NT2/D1 (cell line): ENCODE data around the gene RCAN2.

Source experiments
- DNase-seq: peaks from one replicate; pipeline ENCODE4 v3.0.0-alpha.2; 2011; ENCODE audit warnings: low read depth, low spot score
- H3K27me3 ChIP-seq: 2 replicates; pipeline ENCODE4 v1.6.0; 2011; ENCODE audit warnings: mild to moderate bottlenecking; ENCODE audit not compliant: insufficient read length, insufficient read depth
- H3K36me3 ChIP-seq: 2 replicates; pipeline ENCODE4 v1.6.1; 2011; ENCODE audit warnings: mild to moderate bottlenecking, low read length, mixed read lengths; ENCODE audit not compliant: insufficient read depth, insufficient read length
- H3K4me1 ChIP-seq: 2 replicates; pipeline ENCODE4 v1.5.1; 2011; ENCODE audit not compliant: insufficient read depth, insufficient read length
- H3K4me3 ChIP-seq: 2 replicates; pipeline ENCODE4 v1.5.1; 2011; ENCODE audit warnings: low read depth; ENCODE audit not compliant: insufficient read length
- H3K9ac ChIP-seq: 2 replicates; pipeline ENCODE4 v1.6.0; 2011; ENCODE audit warnings: low read depth; ENCODE audit not compliant: insufficient read length
- H3K9me3 ChIP-seq: 2 replicates; pipeline ENCODE4 v1.5.1; 2011; ENCODE audit warnings: mild to moderate bottlenecking, low read length; ENCODE audit not compliant: insufficient read depth
- SUZ12 ChIP-seq: IDR thresholded peaks from 2 replicates; pipeline ENCODE4 v1.6.1; 2011; ENCODE audit not compliant: insufficient read length, insufficient read depth; ENCODE audit errors: extremely low read depth
- YY1 ChIP-seq: IDR thresholded peaks from 2 replicates; pipeline ENCODE4 v1.6.1; 2011; ENCODE audit not compliant: insufficient read length, insufficient read depth
- ZNF274 ChIP-seq: IDR thresholded peaks from 2 replicates; pipeline ENCODE4 v1.6.1; 2011; ENCODE audit warnings: mild to moderate bottlenecking, low read depth, low read length

The RCAN2 gene

DNA sequence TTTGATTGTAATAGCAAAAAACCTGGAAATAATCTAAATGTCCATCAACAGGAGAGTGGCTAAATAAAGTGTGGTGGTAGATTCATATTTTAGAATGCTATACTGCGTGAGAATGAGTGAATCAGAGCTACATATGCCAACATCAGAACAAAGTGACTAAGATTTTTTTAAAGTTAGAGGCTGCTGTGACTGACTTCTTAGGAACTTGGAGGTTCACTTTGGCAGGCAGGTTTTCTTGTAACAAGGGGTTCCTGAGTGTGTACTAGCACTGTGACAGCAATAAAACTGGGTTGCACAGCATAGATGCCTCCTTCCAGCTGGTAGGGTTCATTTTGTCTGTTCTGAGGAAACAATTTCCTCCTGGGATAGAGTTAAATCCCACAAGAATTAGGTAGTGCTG, 245.2 kb downstream of the RCAN2 start:
- no peaks in the 10 kb centered on the region for H3K27me3 ChIP-seq
- no peaks in the 10 kb centered on the region for H3K4me1 ChIP-seq
- no peaks in the 10 kb centered on the region for H3K36me3 ChIP-seq
- no peak for TF ChIP-seq ZNF274
- TF ChIP-seq SUZ12, result no peak
- no peak for TF ChIP-seq YY1
- DNase-seq, result no peak
- no peak overlapping the region for H3K4me3 ChIP-seq
- no peaks in the 10 kb centered on the region for H3K9me3 ChIP-seq
- H3K9ac ChIP-seq, result no peak overlapping the region

- Histone ChIP-seq H3K36me3 (no peaks in the 10 kb centered on the region), H3K27me3 (no peaks in the 10 kb centered on the region), H3K9me3 (no peaks in the 10 kb centered on the region), H3K4me3 (no peak overlapping the region), H3K9ac (no peak overlapping the region), H3K4me1 (no peaks in the 10 kb centered on the region)
- TF ChIP-seq YY1 (no peak), SUZ12 (no peak), ZNF274 (no peak)
- DNase-seq, result no peak
These were observed 246.6 kb downstream of the RCAN2 start for GRCh38 chr6:46244670-46245069.

GRCh38 chr6:46243754-46244153, 247.5 kb downstream of the RCAN2 start:
- Histone ChIP-seq H3K4me3 (no peak overlapping the region), H3K36me3 (no peaks in the 10 kb centered on the region), H3K9ac (no peak overlapping the region), H3K9me3 (no peaks in the 10 kb centered on the region), H3K27me3 (no peaks in the 10 kb centered on the region), H3K4me1 (no peaks in the 10 kb centered on the region)
- TF ChIP-seq ZNF274 (no peak), SUZ12 (no peak), YY1 (no peak)
- no peak for DNase-seq

- no peaks in the 10 kb centered on the region for H3K9me3 ChIP-seq
- H3K4me1 ChIP-seq, result no peaks in the 10 kb centered on the region
- TF ChIP-seq YY1, result no peak
- TF ChIP-seq ZNF274, result no peak
- no peak for TF ChIP-seq SUZ12
- no peak for DNase-seq
- H3K36me3 ChIP-seq, result no peaks in the 10 kb centered on the region
- no peaks in the 10 kb centered on the region for H3K27me3 ChIP-seq
- no peak overlapping the region for H3K4me3 ChIP-seq
- H3K9ac ChIP-seq, result no peak overlapping the region
These were observed 248.3 kb downstream of the RCAN2 start for GRCh38 chr6:46242921-46243320.

GRCh38 chr6:46240866-46241565, 250.2 kb downstream of the RCAN2 start:
- TF ChIP-seq SUZ12 (no peak), YY1 (no peak), ZNF274 (no peak)
- no peak for DNase-seq
- Histone ChIP-seq H3K9me3 (no peaks in the 10 kb centered on the region), H3K4me3 (no peak overlapping the region), H3K4me1 (no peaks in the 10 kb centered on the region), H3K27me3 (no peaks in the 10 kb centered on the region), H3K36me3 (no peaks in the 10 kb centered on the region), H3K9ac (no peak overlapping the region)

GRCh38 chr6:46236752-46237151, 254.5 kb downstream of the RCAN2 start:
- Histone ChIP-seq H3K27me3 (no peaks in the 10 kb centered on the region), H3K4me3 (no peak overlapping the region), H3K4me1 (no peaks in the 10 kb centered on the region), H3K9ac (no peak overlapping the region), H3K36me3 (no peaks in the 10 kb centered on the region), H3K9me3 (no peaks in the 10 kb centered on the region)
- DNase-seq, result no peak
- TF ChIP-seq SUZ12, result no peak
- TF ChIP-seq YY1, result no peak
- TF ChIP-seq ZNF274, result no peak

DNA sequence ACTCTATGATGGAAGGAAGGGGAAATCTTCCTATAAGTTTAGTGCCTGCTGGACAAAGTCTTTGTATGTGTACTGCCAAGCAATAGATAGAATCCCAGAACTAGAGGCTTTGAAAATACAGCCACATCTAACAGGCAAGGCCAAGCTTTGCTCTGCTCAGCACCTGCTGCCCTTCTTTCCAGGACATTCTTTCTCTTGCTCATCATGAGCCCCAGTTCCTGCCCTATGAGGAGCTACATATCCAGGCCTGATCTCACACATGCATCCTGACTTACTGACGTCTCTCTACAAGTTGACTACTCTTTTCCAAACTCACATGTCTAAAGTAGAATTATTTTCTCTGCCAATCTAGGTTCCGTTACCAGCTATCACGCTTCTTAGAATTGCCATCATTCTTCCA, 256.0 kb downstream of the RCAN2 start:
- no peak overlapping the region for H3K9ac ChIP-seq
- no peaks in the 10 kb centered on the region for H3K27me3 ChIP-seq
- H3K4me1 ChIP-seq, result no peaks in the 10 kb centered on the region
- no peak for DNase-seq
- H3K36me3 ChIP-seq, result no peaks in the 10 kb centered on the region
- TF ChIP-seq SUZ12, result no peak
- TF ChIP-seq YY1, result no peak
- no peak for TF ChIP-seq ZNF274
- no peak overlapping the region for H3K4me3 ChIP-seq
- peaks cover 10% of the 10 kb centered on the region; the same call in 1 of the 2 replicates for H3K9me3 ChIP-seq
